ENCODE measurements around the gene PMEPA1. TPM values are rescaled to one million over a fixed set of nuclear protein-coding genes. Genes with fewer than 3 reads are reported as not detected.

Gene PMEPA1
- total RNA-seq, 1 donor from 2014 or later = 49.4 TPM

DNA sequence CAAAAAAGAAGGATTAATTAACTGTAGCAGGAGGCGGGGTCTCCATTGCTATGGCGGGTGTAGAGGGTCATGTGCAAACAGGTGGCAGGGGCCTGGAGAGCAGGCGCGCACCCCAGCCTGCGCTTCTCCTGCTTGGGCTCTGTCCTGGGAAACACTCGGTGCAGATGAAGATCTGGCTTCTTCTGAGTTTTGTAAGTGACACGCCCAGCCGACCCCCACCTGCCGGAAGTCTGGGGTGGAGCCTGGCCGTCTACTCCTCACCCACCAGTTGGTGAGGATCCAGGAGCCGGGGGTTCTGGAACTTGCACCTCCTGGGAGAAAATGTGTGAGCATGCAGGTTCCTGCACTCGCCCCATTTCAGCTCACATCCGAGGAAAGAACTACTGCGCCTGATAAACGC, 19.3 kb downstream of the PMEPA1 start:
- Mint-ChIP-seq H3K4me3 (ENCODE audit: unreplicated experiment) (no peak overlapping the region), H3K4me1 (ENCODE audit: low read depth, unreplicated experiment) (peaks cover 71% of the 10 kb centered on the region), H3K27ac (ENCODE audit: unreplicated experiment) (peak overlapping the region; percentile 26), H3K27me3 (ENCODE audit: low read depth, unreplicated experiment) (no peaks in the 10 kb centered on the region), H3K36me3 (ENCODE audit: low read depth, unreplicated experiment) (peaks cover 14% of the 10 kb centered on the region), H3K9me3 (ENCODE audit: unreplicated experiment) (no peaks in the 10 kb centered on the region)
- H2AFZ ChIP-seq (ENCODE audit: low read depth, low read length) = no peak overlapping the region
- peaks cover 81% of the 10 kb centered on the region for H3K4me1 ChIP-seq (ENCODE audit: insufficient read depth, low read length)
- peak overlapping the region; percentile 23 for H3K9ac ChIP-seq (ENCODE audit: low read length)
- DNase-seq (ENCODE audit: low read depth) (no peak), FAIRE-seq (no peak)
- peaks cover 100% of the 10 kb centered on the region for H3K79me2 ChIP-seq (ENCODE audit: insufficient read depth, low read length)
- no peak for TF ChIP-seq EZH2 (IDR thresholded peaks at IDR 0.05; ENCODE audit: insufficient read depth, low read length)
- TF ChIP-seq CTCF (IDR thresholded peaks at IDR 0.05; ENCODE audit: insufficient read depth, low read depth, low read length) = no peak
- peaks cover 99% of the 10 kb centered on the region for H4K20me1 ChIP-seq (ENCODE audit: insufficient read depth, low read length)
- H3K36me3 ChIP-seq (ENCODE audit: insufficient read depth, low read length) = peaks cover 3% of the 10 kb centered on the region
- H3K9me3 ChIP-seq (ENCODE audit: insufficient read depth, low read depth, low read length) = no peaks in the 10 kb centered on the region
- H3K4me3 ChIP-seq (ENCODE audit: insufficient read depth, low read depth, low read length) = no peak overlapping the region
- H3K4me2 ChIP-seq (ENCODE audit: low read length) = no peak overlapping the region
- peak overlapping the region; percentile 7 for H3K27ac ChIP-seq (ENCODE audit: low read depth, low read length)
- H3K27me3 ChIP-seq (ENCODE audit: insufficient read depth, low read length) = no peaks in the 10 kb centered on the region

DNA sequence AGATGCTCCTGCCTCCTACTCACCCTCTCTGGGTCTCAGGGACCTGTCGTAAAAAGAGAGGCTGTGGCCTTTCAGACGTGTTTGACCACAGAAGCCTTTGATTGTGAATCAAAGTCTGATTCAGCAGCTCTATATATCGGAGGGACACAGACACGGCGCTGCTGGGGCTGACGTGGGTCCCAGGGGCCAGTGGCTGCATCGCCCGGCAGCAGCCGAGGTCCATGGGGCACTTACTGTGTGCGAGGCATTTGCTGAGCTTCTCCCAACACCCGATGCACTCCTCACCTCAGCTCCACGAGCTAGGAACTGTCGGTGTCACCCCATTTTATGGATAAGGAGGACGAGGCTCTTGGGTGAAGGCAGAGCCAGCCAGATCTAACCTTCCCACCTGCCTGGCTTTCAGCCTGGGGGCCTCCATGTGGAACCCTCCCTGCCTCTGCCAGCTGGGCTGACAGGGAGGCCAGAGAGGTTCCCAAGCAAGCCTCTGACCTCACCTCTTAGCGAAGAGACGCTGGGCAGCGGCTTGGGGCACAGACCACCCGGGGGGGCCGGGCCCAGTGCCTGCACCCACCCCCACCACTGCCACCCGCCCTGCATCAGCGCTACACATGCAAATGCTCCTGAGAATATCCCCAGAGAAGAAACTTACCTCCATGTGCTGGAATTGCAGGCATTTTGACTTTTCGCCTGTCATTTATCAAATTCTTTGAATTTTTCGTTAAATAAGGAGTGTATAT, 19.9 kb downstream of the PMEPA1 start:
- Histone ChIP-seq H3K27ac (ENCODE audit: low read depth, low read length) (peak overlapping the region; percentile 48), H3K36me3 (ENCODE audit: insufficient read depth, low read length) (peaks cover 3% of the 10 kb centered on the region), H3K27me3 (ENCODE audit: insufficient read depth, low read length) (no peaks in the 10 kb centered on the region), H2AFZ (ENCODE audit: low read depth, low read length) (no peak overlapping the region), H3K79me2 (ENCODE audit: insufficient read depth, low read length) (peaks cover 100% of the 10 kb centered on the region), H3K4me1 (ENCODE audit: insufficient read depth, low read length) (peaks cover 81% of the 10 kb centered on the region), H3K4me2 (ENCODE audit: low read length) (peak overlapping the region; percentile 5), H3K9ac (ENCODE audit: low read length) (peak overlapping the region; percentile 40), H4K20me1 (ENCODE audit: insufficient read depth, low read length) (peaks cover 99% of the 10 kb centered on the region), H3K4me3 (ENCODE audit: insufficient read depth, low read depth, low read length) (no peak overlapping the region), H3K9me3 (ENCODE audit: insufficient read depth, low read depth, low read length) (no peaks in the 10 kb centered on the region)
- H3K4me1 Mint-ChIP-seq (ENCODE audit: low read depth, unreplicated experiment) = peaks cover 71% of the 10 kb centered on the region
- H3K9me3 Mint-ChIP-seq (ENCODE audit: unreplicated experiment) = no peaks in the 10 kb centered on the region
- no peaks in the 10 kb centered on the region for H3K27me3 Mint-ChIP-seq (ENCODE audit: low read depth, unreplicated experiment)
- no peak overlapping the region for H3K27ac Mint-ChIP-seq (ENCODE audit: unreplicated experiment)
- no peak for DNase-seq (ENCODE audit: low read depth)
- no peak overlapping the region for H3K4me3 Mint-ChIP-seq (ENCODE audit: unreplicated experiment)
- no peak for FAIRE-seq
- peaks cover 16% of the 10 kb centered on the region for H3K36me3 Mint-ChIP-seq (ENCODE audit: low read depth, unreplicated experiment)
- no peak for TF ChIP-seq EZH2 (IDR thresholded peaks at IDR 0.05; ENCODE audit: insufficient read depth, low read length)
- TF ChIP-seq CTCF (IDR thresholded peaks at IDR 0.05; ENCODE audit: insufficient read depth, low read depth, low read length) = no peak

GRCh38 chr20:57688864-57689263, 21.0 kb downstream of the PMEPA1 start:
- H3K27ac ChIP-seq (ENCODE audit: low read depth, low read length) = peak overlapping the region; percentile 48
- TF ChIP-seq CTCF (IDR thresholded peaks at IDR 0.05; ENCODE audit: insufficient read depth, low read depth, low read length) = no peak
- no peak for TF ChIP-seq EZH2 (IDR thresholded peaks at IDR 0.05; ENCODE audit: insufficient read depth, low read length)
- H3K4me1 Mint-ChIP-seq (ENCODE audit: low read depth, unreplicated experiment) = peaks cover 69% of the 10 kb centered on the region

More at GRCh38 chr20:57688864-57689263, 21.0 kb downstream of the PMEPA1 start:
- no peaks in the 10 kb centered on the region for H3K27me3 ChIP-seq (ENCODE audit: insufficient read depth, low read length)
- peaks cover 100% of the 10 kb centered on the region for H3K79me2 ChIP-seq (ENCODE audit: insufficient read depth, low read length)
- peaks cover 16% of the 10 kb centered on the region for H3K36me3 Mint-ChIP-seq (ENCODE audit: low read depth, unreplicated experiment)
- no peak overlapping the region for H3K27ac Mint-ChIP-seq (ENCODE audit: unreplicated experiment)
- H2AFZ ChIP-seq (ENCODE audit: low read depth, low read length) = no peak overlapping the region
- no peaks in the 10 kb centered on the region for H3K9me3 Mint-ChIP-seq (ENCODE audit: unreplicated experiment)
- no peaks in the 10 kb centered on the region for H3K9me3 ChIP-seq (ENCODE audit: insufficient read depth, low read depth, low read length)
- H3K4me2 ChIP-seq (ENCODE audit: low read length) = peak overlapping the region; percentile 9
- H3K4me3 Mint-ChIP-seq (ENCODE audit: unreplicated experiment) = no peak overlapping the region
- no peak overlapping the region for H3K4me3 ChIP-seq (ENCODE audit: insufficient read depth, low read depth, low read length)
- FAIRE-seq (no peak), DNase-seq (ENCODE audit: low read depth) (no peak)
- H3K4me1 ChIP-seq (ENCODE audit: insufficient read depth, low read length) = peaks cover 81% of the 10 kb centered on the region
- H4K20me1 ChIP-seq (ENCODE audit: insufficient read depth, low read length) = peaks cover 99% of the 10 kb centered on the region
- peak overlapping the region; percentile 40 for H3K9ac ChIP-seq (ENCODE audit: low read length)
- no peaks in the 10 kb centered on the region for H3K27me3 Mint-ChIP-seq (ENCODE audit: low read depth, unreplicated experiment)
- peaks cover 3% of the 10 kb centered on the region for H3K36me3 ChIP-seq (ENCODE audit: insufficient read depth, low read length)
